Activated CD4-positive, alpha-beta T cell treated with anti-CD3 and anti-CD28 coated beads for 4 hours (primary cell): ENCODE results near the gene GGACT.

Experiments
- DNase-seq, 2 donors: peaks; one replicate each; pipeline ENCODE4 v3.0.0-alpha.2; 2020

The GGACT gene

GRCh38 chr13:100546713-100547405, 41.7 kb downstream of the GGACT start:
- no peak for DNase-seq

GRCh38 chr13:100545684-100546061, 42.9 kb downstream of the GGACT start:
- DNase-seq, result no peak

GRCh38 chr13:100544866-100545683, 43.5 kb downstream of the GGACT start:
- DNase-seq, result no peak

- DNase-seq, result no peak
These were observed 44.6 kb downstream of the GGACT start for GRCh38 chr13:100543872-100544602.

GRCh38 chr13:100542826-100543156, 45.8 kb downstream of the GGACT start:
- DNase-seq, result no peak

- DNase-seq, result no peak
These were observed 46.4 kb downstream of the GGACT start for GRCh38 chr13:100541897-100542825.

- no peak for DNase-seq
These were observed 48.0 kb downstream of the GGACT start for GRCh38 chr13:100540621-100541020.

- no peak for DNase-seq
These were observed 50.6 kb downstream of the GGACT start for GRCh38 chr13:100537951-100538462.

GRCh38 chr13:100537486-100537885, 51.1 kb downstream of the GGACT start:
- DNase-seq, result no peak

- no peak for DNase-seq
These were observed 51.9 kb downstream of the GGACT start for GRCh38 chr13:100536643-100537180.

- no peak for DNase-seq
These were observed 53.0 kb downstream of the GGACT start for GRCh38 chr13:100535426-100536135.

GRCh38 chr13:100534911-100535310, 53.7 kb downstream of the GGACT start:
- DNase-seq, result no peak

GRCh38 chr13:100534147-100534843, 54.3 kb downstream of the GGACT start:
- no peak for DNase-seq

- no peak for DNase-seq
These were observed 55.0 kb downstream of the GGACT start for GRCh38 chr13:100533588-100534041.

GRCh38 chr13:100532836-100533435, 55.7 kb downstream of the GGACT start:
- no peak for DNase-seq

- DNase-seq, result no peak
These were observed 56.4 kb downstream of the GGACT start for GRCh38 chr13:100532090-100532766.

GRCh38 chr13:100530671-100531213, 57.8 kb downstream of the GGACT start:
- DNase-seq, result no peak

GRCh38 chr13:100529666-100530377, 58.8 kb downstream of the GGACT start:
- DNase-seq, result no peak

GRCh38 chr13:100528820-100529219, 59.8 kb downstream of the GGACT start:
- no peak for DNase-seq
